A549 treated with AZD9567 at 1 μM for 4 hours (cell line): ENCODE results near the gene CEP152. TPM values are rescaled to one million over a fixed set of nuclear protein-coding genes. Genes with fewer than 3 reads are reported as not detected.

Experiments
- total RNA-seq: library from RNA; stranded (reverse); fragments of 200-300 nt; extraction: Qiagen RNA extraction; gene quantifications from 5 replicates; pipeline ENCODE4 v1.2.3, GENCODE V29; 2022; ENCODE audit not compliant: insufficient read depth

Gene CEP152, protein sequence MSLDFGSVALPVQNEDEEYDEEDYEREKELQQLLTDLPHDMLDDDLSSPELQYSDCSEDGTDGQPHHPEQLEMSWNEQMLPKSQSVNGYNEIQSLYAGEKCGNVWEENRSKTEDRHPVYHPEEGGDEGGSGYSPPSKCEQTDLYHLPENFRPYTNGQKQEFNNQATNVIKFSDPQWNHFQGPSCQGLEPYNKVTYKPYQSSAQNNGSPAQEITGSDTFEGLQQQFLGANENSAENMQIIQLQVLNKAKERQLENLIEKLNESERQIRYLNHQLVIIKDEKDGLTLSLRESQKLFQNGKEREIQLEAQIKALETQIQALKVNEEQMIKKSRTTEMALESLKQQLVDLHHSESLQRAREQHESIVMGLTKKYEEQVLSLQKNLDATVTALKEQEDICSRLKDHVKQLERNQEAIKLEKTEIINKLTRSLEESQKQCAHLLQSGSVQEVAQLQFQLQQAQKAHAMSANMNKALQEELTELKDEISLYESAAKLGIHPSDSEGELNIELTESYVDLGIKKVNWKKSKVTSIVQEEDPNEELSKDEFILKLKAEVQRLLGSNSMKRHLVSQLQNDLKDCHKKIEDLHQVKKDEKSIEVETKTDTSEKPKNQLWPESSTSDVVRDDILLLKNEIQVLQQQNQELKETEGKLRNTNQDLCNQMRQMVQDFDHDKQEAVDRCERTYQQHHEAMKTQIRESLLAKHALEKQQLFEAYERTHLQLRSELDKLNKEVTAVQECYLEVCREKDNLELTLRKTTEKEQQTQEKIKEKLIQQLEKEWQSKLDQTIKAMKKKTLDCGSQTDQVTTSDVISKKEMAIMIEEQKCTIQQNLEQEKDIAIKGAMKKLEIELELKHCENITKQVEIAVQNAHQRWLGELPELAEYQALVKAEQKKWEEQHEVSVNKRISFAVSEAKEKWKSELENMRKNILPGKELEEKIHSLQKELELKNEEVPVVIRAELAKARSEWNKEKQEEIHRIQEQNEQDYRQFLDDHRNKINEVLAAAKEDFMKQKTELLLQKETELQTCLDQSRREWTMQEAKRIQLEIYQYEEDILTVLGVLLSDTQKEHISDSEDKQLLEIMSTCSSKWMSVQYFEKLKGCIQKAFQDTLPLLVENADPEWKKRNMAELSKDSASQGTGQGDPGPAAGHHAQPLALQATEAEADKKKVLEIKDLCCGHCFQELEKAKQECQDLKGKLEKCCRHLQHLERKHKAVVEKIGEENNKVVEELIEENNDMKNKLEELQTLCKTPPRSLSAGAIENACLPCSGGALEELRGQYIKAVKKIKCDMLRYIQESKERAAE (N-terminal part only)
- total RNA-seq = 2.6 to 25.8 TPM (median 3.9 TPM) in 5 replicates

DNA sequence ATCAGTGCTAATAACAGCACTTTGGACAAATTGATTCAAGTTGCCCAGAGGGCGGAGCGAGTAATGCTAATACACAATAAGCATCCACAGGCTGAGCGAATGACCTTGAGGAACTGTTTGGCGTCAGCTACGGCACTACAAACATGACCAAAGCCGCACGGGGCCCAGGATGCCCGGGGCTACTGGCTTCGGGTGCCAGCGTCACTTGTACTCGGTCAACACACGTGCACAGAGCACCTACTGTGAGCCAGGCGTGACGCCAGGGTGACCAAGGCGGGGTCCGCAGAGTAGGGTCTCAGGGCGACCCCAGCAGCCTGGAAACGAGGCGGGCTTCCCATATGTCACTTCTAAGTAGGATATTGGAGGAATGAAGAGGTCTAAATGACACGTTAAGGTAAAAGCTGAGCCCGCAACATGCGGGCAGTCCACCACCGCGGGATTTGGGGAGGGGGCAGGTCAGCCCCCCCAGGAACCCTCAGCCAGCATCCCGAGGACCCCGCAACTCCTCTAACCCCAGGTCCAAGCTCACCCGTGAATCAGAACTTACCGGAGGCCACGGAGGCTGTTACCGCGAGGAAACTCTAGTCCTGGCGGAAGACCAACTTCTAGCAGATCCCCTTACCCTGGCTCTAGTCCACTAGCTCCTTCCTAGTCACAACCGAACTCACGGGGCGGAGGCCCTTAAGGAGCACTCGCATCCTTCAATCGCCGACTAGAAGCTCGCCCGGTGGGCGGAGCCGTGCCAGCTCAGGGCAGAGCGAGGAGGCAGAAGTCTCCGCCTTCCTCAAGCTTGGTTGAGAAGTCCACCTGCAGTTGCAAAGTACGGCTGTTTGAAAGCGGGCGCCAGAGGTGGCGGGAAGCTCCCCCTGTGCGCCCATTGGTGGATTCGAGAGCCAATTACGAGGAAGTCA lies at the start of gene CEP152:
Gene CEP152, minus strand, starts transcription at position 656 of the 911 bp plus-strand sequence. CDS start 5,420 bp downstream, outside the sequence.

Other genes starting within 250 kb of the CEP152 start
- 5.9 to 7.8 TPM (median 6.8 TPM) in 5 replicates for gene FBN1, start 165.4 kb downstream of the CEP152 start, total RNA-seq
- 96.7 to 110 TPM (median 104 TPM) in 5 replicates for gene EID1, start 67.1 kb upstream of the CEP152 start, total RNA-seq
- gene SHC4, start 152.8 kb upstream of the CEP152 start, total RNA-seq = 0.55 to 1.0 TPM (median 0.76 TPM) in 5 replicates
- gene SECISBP2L, start 235.4 kb upstream of the CEP152 start, total RNA-seq = 5.6 to 8.8 TPM (median 8.3 TPM) in 5 replicates